Measurements from ENCODE around the gene RPTOR. TPM values are rescaled to one million over a fixed set of nuclear protein-coding genes. Genes with fewer than 3 reads are reported as not detected.

RPTOR gene
- total and polyA plus RNA-seq, 4 donors, result 12.4 to 46.1 (median 29.7) TPM

DNA sequence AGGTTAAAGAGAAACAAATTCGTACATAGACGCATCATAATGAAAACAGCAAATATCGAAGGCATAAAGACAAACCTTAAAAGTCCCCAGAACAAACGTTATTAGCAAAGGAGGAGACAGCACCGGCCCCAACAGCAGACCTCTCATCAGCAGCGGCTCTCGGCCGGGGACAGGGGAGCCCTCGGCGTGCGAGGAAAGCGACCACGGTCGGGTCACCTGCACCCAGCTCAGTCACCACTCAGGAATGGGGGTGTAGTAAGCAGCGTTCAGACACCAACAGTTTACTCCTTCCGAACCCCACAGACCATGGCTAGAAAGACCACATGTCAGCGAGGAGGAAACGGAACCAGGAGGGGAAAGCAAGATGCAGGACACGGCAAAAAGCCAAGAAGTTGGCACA lies 337.7 kb downstream of the RPTOR start:
- no peak for ATAC-seq (ENCODE audit: insufficient read depth, low FRiP score)
- Histone ChIP-seq H3K27me3 (ENCODE audit: control insufficient read depth in 3 of 3, insufficient read depth in 3 of 3, low read length in 2 of 3) (no peaks in the 10 kb centered on the region), H3K27ac (ENCODE audit: low read depth in 1 of 2, low read length in 1 of 2) (no peak overlapping the region), H3K4me3 (no peak overlapping the region), H3K9ac (ENCODE audit: insufficient read depth in 1 of 2, low read length in 2 of 2) (no peak overlapping the region), H3K4me1 (ENCODE audit: control insufficient read depth in 5 of 5, insufficient read depth in 5 of 5, low read length in 5 of 5) (peaks cover 0 to 8% (median 0%) of the 10 kb centered on the region in 5 donors), H3K9me3 (ENCODE audit: control insufficient read depth in 4 of 4, insufficient read depth in 3 of 4, low read length in 3 of 4) (no peaks in the 10 kb centered on the region), H3K36me3 (ENCODE audit: control insufficient read depth in 4 of 4, insufficient read depth in 4 of 4, low read length in 4 of 4) (peaks cover 2 to 36% (median 17%) of the 10 kb centered on the region in 4 donors)
- TF ChIP-seq, protein P1, sequence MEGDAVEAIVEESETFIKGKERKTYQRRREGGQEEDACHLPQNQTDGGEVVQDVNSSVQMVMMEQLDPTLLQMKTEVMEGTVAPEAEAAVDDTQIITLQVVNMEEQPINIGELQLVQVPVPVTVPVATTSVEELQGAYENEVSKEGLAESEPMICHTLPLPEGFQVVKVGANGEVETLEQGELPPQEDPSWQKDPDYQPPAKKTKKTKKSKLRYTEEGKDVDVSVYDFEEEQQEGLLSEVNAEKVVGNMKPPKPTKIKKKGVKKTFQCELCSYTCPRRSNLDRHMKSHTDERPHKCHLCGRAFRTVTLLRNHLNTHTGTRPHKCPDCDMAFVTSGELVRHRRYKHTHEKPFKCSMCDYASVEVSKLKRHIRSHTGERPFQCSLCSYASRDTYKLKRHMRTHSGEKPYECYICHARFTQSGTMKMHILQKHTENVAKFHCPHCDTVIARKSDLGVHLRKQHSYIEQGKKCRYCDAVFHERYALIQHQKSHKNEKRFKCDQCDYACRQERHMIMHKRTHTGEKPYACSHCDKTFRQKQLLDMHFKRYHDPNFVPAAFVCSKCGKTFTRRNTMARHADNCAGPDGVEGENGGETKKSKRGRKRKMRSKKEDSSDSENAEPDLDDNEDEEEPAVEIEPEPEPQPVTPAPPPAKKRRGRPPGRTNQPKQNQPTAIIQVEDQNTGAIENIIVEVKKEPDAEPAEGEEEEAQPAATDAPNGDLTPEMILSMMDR (IDR thresholded peaks at IDR 0.05; ENCODE audit: control extremely low read depth, extremely low read depth), result no peak
- DNase-seq, result no peak
- WGBS, 2 donors, result 94 to 98% methylated on average over 19 of the region's 19 CpGs

DNA sequence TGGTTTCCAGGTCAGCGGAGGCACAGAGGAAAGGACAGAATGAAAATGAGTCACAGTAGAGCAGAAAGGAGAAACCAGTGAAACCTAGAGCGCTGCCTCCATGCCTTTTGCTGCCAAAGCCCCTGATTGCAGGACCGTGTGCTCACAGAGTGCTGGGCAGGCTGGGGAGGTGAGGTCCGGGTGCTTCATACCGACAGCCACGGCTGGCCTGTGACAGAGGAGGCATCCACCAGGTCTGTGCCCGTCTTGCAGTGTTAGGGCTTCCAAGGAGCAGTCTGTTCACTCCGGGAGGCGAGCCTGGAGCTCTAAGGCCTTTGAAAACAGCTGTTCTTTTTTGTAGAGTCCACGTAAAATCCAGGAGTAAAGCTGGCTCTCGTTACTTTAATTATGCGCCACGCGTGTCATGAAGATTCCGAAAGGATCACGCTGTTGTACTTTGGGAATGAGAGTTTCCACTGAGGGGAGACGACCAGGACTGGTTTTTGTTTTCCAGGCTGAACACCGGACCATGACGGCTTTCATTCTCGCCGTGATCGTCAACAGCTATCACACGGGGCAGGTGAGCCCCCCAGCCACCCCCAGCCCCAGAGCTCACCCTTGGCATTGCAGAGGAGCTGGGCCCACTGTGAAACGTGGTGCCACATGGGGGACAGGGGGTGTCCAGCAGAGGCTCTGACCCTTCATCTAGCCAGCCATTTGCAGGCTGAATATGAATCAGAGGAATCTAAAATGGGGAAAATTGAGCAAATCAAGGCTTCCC lies 338.5 kb downstream of the RPTOR start:
- H3K9me3 ChIP-seq (ENCODE audit: control insufficient read depth in 4 of 4, insufficient read depth in 3 of 4, low read length in 3 of 4), result no peaks in the 10 kb centered on the region
- TF ChIP-seq, protein P1 (IDR thresholded peaks at IDR 0.05; ENCODE audit: control extremely low read depth, extremely low read depth), result no peak
- peaks cover 2 to 37% (median 17%) of the 10 kb centered on the region in 4 donors for H3K36me3 ChIP-seq (ENCODE audit: control insufficient read depth in 4 of 4, insufficient read depth in 4 of 4, low read length in 4 of 4)
- H3K27ac ChIP-seq (ENCODE audit: low read depth in 1 of 2, low read length in 1 of 2), result no peak overlapping the region
- 96% methylated on average over 24 of the region's 24 CpGs for WGBS, 2 donors
- no peak for ATAC-seq (ENCODE audit: insufficient read depth, low FRiP score)
- no peak overlapping the region for H3K4me3 ChIP-seq
- H3K9ac ChIP-seq (ENCODE audit: insufficient read depth in 1 of 2, low read length in 2 of 2), result no peak overlapping the region
- no peaks in the 10 kb centered on the region for H3K27me3 ChIP-seq (ENCODE audit: control insufficient read depth in 3 of 3, insufficient read depth in 3 of 3, low read length in 2 of 3)
- no peak for DNase-seq
- peaks cover 0 to under 1% (median 0%) of the 10 kb centered on the region in 5 donors for H3K4me1 ChIP-seq (ENCODE audit: control insufficient read depth in 5 of 5, insufficient read depth in 5 of 5, low read length in 5 of 5)

DNA sequence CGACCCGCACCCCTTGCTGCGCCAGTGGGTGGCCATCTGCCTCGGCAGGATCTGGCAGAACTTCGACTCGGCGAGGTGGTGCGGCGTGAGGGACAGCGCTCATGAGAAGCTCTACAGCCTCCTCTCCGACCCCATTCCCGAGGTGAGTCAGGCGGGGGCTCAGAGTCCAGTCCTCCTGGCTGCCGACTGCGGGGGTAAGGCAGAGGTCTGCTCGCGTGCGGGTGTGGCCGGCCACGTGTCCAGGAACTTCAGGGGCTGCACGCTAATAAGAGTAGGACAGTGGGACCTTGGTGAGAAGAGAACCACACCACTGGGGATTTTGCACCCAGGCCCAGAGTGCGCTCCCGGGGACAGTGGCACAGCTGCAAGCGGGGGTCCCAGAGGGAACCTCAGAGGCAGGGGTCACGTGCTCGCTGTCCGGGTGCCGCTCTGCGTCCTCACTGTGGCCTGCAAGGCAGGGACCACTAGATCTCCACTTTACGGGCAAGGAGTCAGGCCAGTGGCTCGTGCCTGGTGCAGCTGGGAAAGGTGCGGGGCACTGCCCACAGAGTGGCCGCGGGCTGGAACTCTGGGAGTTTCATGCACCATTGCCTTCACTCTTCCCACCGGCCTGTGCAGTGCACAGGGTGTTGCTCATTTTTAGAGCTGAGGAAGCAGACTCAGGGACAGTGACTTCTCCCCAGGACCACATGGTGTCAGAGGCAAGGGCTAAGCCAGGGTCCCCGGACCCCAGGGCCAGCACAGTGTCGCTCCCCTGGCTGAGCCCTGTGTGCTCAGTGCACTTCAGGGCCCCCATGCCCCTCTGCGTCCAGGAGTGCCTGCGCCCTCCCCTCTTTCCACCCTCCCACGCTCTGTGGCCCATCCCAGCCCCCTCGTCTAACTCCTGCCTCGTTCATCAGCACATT lies 339.4 kb downstream of the RPTOR start:
- Histone ChIP-seq H3K4me3 (no peak overlapping the region), H3K4me1 (ENCODE audit: control insufficient read depth in 5 of 5, insufficient read depth in 5 of 5, low read length in 5 of 5) (no peaks in the 10 kb centered on the region), H3K27ac (ENCODE audit: low read depth in 1 of 2, low read length in 1 of 2) (no peak overlapping the region), H3K9ac (ENCODE audit: insufficient read depth in 1 of 2, low read length in 2 of 2) (no peak overlapping the region), H3K9me3 (ENCODE audit: control insufficient read depth in 4 of 4, insufficient read depth in 3 of 4, low read length in 3 of 4) (no peaks in the 10 kb centered on the region), H3K27me3 (ENCODE audit: control insufficient read depth in 3 of 3, insufficient read depth in 3 of 3, low read length in 2 of 3) (no peaks in the 10 kb centered on the region), H3K36me3 (ENCODE audit: control insufficient read depth in 4 of 4, insufficient read depth in 4 of 4, low read length in 4 of 4) (peaks cover 2 to 40% (median 17%) of the 10 kb centered on the region in 4 donors)
- ATAC-seq (ENCODE audit: insufficient read depth, low FRiP score) (no peak), DNase-seq (no peak)
- TF ChIP-seq, protein P1 (IDR thresholded peaks at IDR 0.05; ENCODE audit: control extremely low read depth, extremely low read depth), result no peak
- WGBS, 2 donors, result 96 to 97% methylated on average over 41 to 42 of the region's 42 CpGs

Measured in lung (tissue), 12 donors.